Activated T-cell treated with anti-CD3 and anti-CD28 coated beads, Interleukin-2, amount 50 U/mL, for 4 hours (primary cell): ENCODE measurements around the gene FOXN3. TPM values are rescaled to one million over a fixed set of nuclear protein-coding genes. Genes with fewer than 3 reads are reported as not detected.

Experiments
- ATAC-seq, 2 donors: fragments of 200-7000 bp; cut with Tn5 transposase; one replicate each; pipeline ENCODE4 v1.10.0; 2021
- DNase-seq: peaks from one replicate; pipeline ENCODE4 v3.0.0-alpha.2; 2020
- H3K27me3 Mint-ChIP-seq: one replicate; pipeline ENCODE4 v1.8.0; 2021; ENCODE audit warnings: low read depth, mixed read lengths
- H3K36me3 Mint-ChIP-seq: one replicate; pipeline ENCODE4 v1.8.0; 2022; ENCODE audit warnings: mixed read lengths; ENCODE audit not compliant: insufficient read depth
- H3K4me1 Mint-ChIP-seq: one replicate; pipeline ENCODE4 v1.8.0; 2021; ENCODE audit warnings: low read depth, mixed read lengths
- H3K4me3 Mint-ChIP-seq: one replicate; pipeline ENCODE4 v1.8.0; 2021; ENCODE audit warnings: mild to moderate bottlenecking, moderate library complexity, mixed read lengths
- H3K9me3 Mint-ChIP-seq: one replicate; pipeline ENCODE4 v1.8.0; 2021; ENCODE audit warnings: mixed read lengths
- total RNA-seq, 3 donors: library from RNA; stranded (reverse); gene quantifications; one replicate each; pipeline ENCODE4 v1.2.1, GENCODE V29; 2021

Gene FOXN3
- total RNA-seq, 3 donors from 2014 or later, result 67.0 to 83.1 (median 69.5) TPM

GRCh38 chr14:89249972-89250654 lies 166.9 kb downstream of the FOXN3 start:
- no peak for ATAC-seq
- H3K9me3 Mint-ChIP-seq, result no peaks in the 10 kb centered on the region
- no peak overlapping the region for H3K4me3 Mint-ChIP-seq
- DNase-seq, result no peak
- peaks cover 34% of the 10 kb centered on the region for H3K36me3 Mint-ChIP-seq
- H3K27me3 Mint-ChIP-seq, result no peaks in the 10 kb centered on the region
- H3K4me1 Mint-ChIP-seq, result peaks cover 38% of the 10 kb centered on the region

- H3K27me3 Mint-ChIP-seq, result no peaks in the 10 kb centered on the region
- DNase-seq (no peak), ATAC-seq (no peak)
- H3K9me3 Mint-ChIP-seq, result no peaks in the 10 kb centered on the region
- H3K4me1 Mint-ChIP-seq, result peaks cover 45% of the 10 kb centered on the region
- no peak overlapping the region for H3K4me3 Mint-ChIP-seq
- H3K36me3 Mint-ChIP-seq, result peaks cover 29% of the 10 kb centered on the region
These were observed 167.9 kb downstream of the FOXN3 start for GRCh38 chr14:89249065-89249695.

GRCh38 chr14:89248411-89249064 lies 168.5 kb downstream of the FOXN3 start:
- Mint-ChIP-seq H3K36me3 (peaks cover 23% of the 10 kb centered on the region), H3K4me3 (no peak overlapping the region), H3K27me3 (no peaks in the 10 kb centered on the region), H3K4me1 (peaks cover 46% of the 10 kb centered on the region), H3K9me3 (no peaks in the 10 kb centered on the region)
- no peak for DNase-seq
- no peak for ATAC-seq

GRCh38 chr14:89247457-89248122 lies 169.4 kb downstream of the FOXN3 start:
- no peak for ATAC-seq
- H3K4me1 Mint-ChIP-seq, result peaks cover 49% of the 10 kb centered on the region
- peaks cover 16% of the 10 kb centered on the region for H3K36me3 Mint-ChIP-seq
- no peak overlapping the region for H3K4me3 Mint-ChIP-seq
- no peaks in the 10 kb centered on the region for H3K27me3 Mint-ChIP-seq
- no peak for DNase-seq
- no peaks in the 10 kb centered on the region for H3K9me3 Mint-ChIP-seq

- Mint-ChIP-seq H3K9me3 (no peaks in the 10 kb centered on the region), H3K4me3 (no peak overlapping the region), H3K36me3 (peaks cover 13% of the 10 kb centered on the region), H3K4me1 (peaks cover 54% of the 10 kb centered on the region), H3K27me3 (no peaks in the 10 kb centered on the region)
- ATAC-seq (no peak), DNase-seq (no peak)
These were observed 170.7 kb downstream of the FOXN3 start for GRCh38 chr14:89246290-89246689.

- H3K9me3 Mint-ChIP-seq, result no peaks in the 10 kb centered on the region
- no peaks in the 10 kb centered on the region for H3K27me3 Mint-ChIP-seq
- no peak overlapping the region for H3K4me3 Mint-ChIP-seq
- peaks cover 9% of the 10 kb centered on the region for H3K36me3 Mint-ChIP-seq
- no peak for DNase-seq
- ATAC-seq, result no peak
- peaks cover 55% of the 10 kb centered on the region for H3K4me1 Mint-ChIP-seq
These were observed 171.2 kb downstream of the FOXN3 start for GRCh38 chr14:89245802-89246201.

- ATAC-seq, result no peak
- H3K4me3 Mint-ChIP-seq, result no peak overlapping the region
- H3K36me3 Mint-ChIP-seq, result peaks cover 9% of the 10 kb centered on the region
- no peaks in the 10 kb centered on the region for H3K27me3 Mint-ChIP-seq
- DNase-seq, result no peak
- peaks cover 54% of the 10 kb centered on the region for H3K4me1 Mint-ChIP-seq
- H3K9me3 Mint-ChIP-seq, result no peaks in the 10 kb centered on the region
These were observed 172.3 kb downstream of the FOXN3 start for GRCh38 chr14:89244720-89245119.

- Mint-ChIP-seq H3K4me3 (no peak overlapping the region), H3K36me3 (peaks cover 9% of the 10 kb centered on the region), H3K27me3 (no peaks in the 10 kb centered on the region), H3K9me3 (no peaks in the 10 kb centered on the region), H3K4me1 (peaks cover 56% of the 10 kb centered on the region)
- no peak for DNase-seq
- no peak for ATAC-seq
These were observed 173.3 kb downstream of the FOXN3 start for GRCh38 chr14:89243741-89244140.

GRCh38 chr14:89243286-89243685 lies 173.7 kb downstream of the FOXN3 start:
- no peak for DNase-seq
- ATAC-seq, result no peak
- Mint-ChIP-seq H3K36me3 (peaks cover 9% of the 10 kb centered on the region), H3K9me3 (no peaks in the 10 kb centered on the region), H3K4me1 (peaks cover 56% of the 10 kb centered on the region), H3K4me3 (no peak overlapping the region), H3K27me3 (no peaks in the 10 kb centered on the region)

- DNase-seq (no peak), ATAC-seq (no peak)
- no peak overlapping the region for H3K4me3 Mint-ChIP-seq
- H3K4me1 Mint-ChIP-seq, result peaks cover 54% of the 10 kb centered on the region
- H3K27me3 Mint-ChIP-seq, result no peaks in the 10 kb centered on the region
- H3K36me3 Mint-ChIP-seq, result peaks cover 10% of the 10 kb centered on the region
- no peaks in the 10 kb centered on the region for H3K9me3 Mint-ChIP-seq
These were observed 174.3 kb downstream of the FOXN3 start for GRCh38 chr14:89242652-89243279.

- ATAC-seq (no peak), DNase-seq (no peak)
- no peaks in the 10 kb centered on the region for H3K9me3 Mint-ChIP-seq
- peaks cover 52% of the 10 kb centered on the region for H3K4me1 Mint-ChIP-seq
- no peak overlapping the region for H3K4me3 Mint-ChIP-seq
- no peaks in the 10 kb centered on the region for H3K27me3 Mint-ChIP-seq
- H3K36me3 Mint-ChIP-seq, result peaks cover 10% of the 10 kb centered on the region
These were observed 174.9 kb downstream of the FOXN3 start for GRCh38 chr14:89241934-89242651.

GRCh38 chr14:89241257-89241656 lies 175.8 kb downstream of the FOXN3 start:
- H3K36me3 Mint-ChIP-seq, result peaks cover 11% of the 10 kb centered on the region
- ATAC-seq (no peak), DNase-seq (no peak)
- peaks cover 52% of the 10 kb centered on the region for H3K4me1 Mint-ChIP-seq
- no peaks in the 10 kb centered on the region for H3K27me3 Mint-ChIP-seq
- H3K4me3 Mint-ChIP-seq, result no peak overlapping the region
- peaks cover 4% of the 10 kb centered on the region for H3K9me3 Mint-ChIP-seq

GRCh38 chr14:89240414-89240813 lies 176.6 kb downstream of the FOXN3 start:
- no peaks in the 10 kb centered on the region for H3K27me3 Mint-ChIP-seq
- DNase-seq (no peak), ATAC-seq (no peak)
- peaks cover 4% of the 10 kb centered on the region for H3K9me3 Mint-ChIP-seq
- peaks cover 15% of the 10 kb centered on the region for H3K36me3 Mint-ChIP-seq
- peaks cover 51% of the 10 kb centered on the region for H3K4me1 Mint-ChIP-seq
- H3K4me3 Mint-ChIP-seq, result no peak overlapping the region

- Mint-ChIP-seq H3K27me3 (no peaks in the 10 kb centered on the region), H3K4me3 (no peak overlapping the region), H3K9me3 (peaks cover 4% of the 10 kb centered on the region), H3K4me1 (peaks cover 48% of the 10 kb centered on the region), H3K36me3 (peaks cover 16% of the 10 kb centered on the region)
- ATAC-seq (no peak), DNase-seq (no peak)
These were observed 178.0 kb downstream of the FOXN3 start for GRCh38 chr14:89239023-89239422.
